H9 (cell line): Measurements from ENCODE around the gene IFT80. TPM values are rescaled to one million over a fixed set of nuclear protein-coding genes. Genes with fewer than 3 reads are reported as not detected.

Experiments
- DNase-seq: peaks from one replicate; pipeline ENCODE4 v3.0.0-alpha.2; 2017
- H2AFZ ChIP-seq: one replicate; pipeline ENCODE4 v1.6.1; 2013; ENCODE audit warnings: mild to moderate bottlenecking, low read length, control low read depth, moderate library complexity
- H2AK5ac ChIP-seq: 2 replicates; pipeline ENCODE4 v1.6.1; 2013; ENCODE audit warnings: low read length, control low read depth, mixed read lengths; ENCODE audit not compliant: insufficient read length
- H2BK120ac ChIP-seq: one replicate; pipeline ENCODE4 v1.6.1; 2013; ENCODE audit warnings: low read depth, mild to moderate bottlenecking, low read length, control low read depth, inconsistent platforms; ENCODE audit not compliant: poor library complexity, severe bottlenecking
- H2BK12ac ChIP-seq: 2 replicates; pipeline ENCODE4 v1.6.1; 2013; ENCODE audit warnings: low read length, control low read depth, mixed read lengths, low read depth; ENCODE audit not compliant: insufficient read length
- H2BK15ac ChIP-seq: 2 replicates; pipeline ENCODE4 v1.6.1; 2013; ENCODE audit warnings: low read depth, low read length, control low read depth
- H2BK20ac ChIP-seq: one replicate; pipeline ENCODE4 v1.6.1; 2013; ENCODE audit warnings: low read depth, mild to moderate bottlenecking, low read length, control low read depth, inconsistent platforms; ENCODE audit not compliant: poor library complexity, severe bottlenecking
- H2BK5ac ChIP-seq: 2 replicates; pipeline ENCODE4 v1.6.1; 2013; ENCODE audit warnings: low read length, control low read depth, mixed read lengths; ENCODE audit not compliant: insufficient read length
- H3K14ac ChIP-seq: 2 replicates; pipeline ENCODE4 v1.6.1; 2013; ENCODE audit warnings: low read length, control low read depth; ENCODE audit not compliant: insufficient read depth
- H3K18ac ChIP-seq: 2 replicates; pipeline ENCODE4 v1.6.1; 2013; ENCODE audit warnings: low read depth, mild to moderate bottlenecking, mixed read lengths, low read length, control low read depth; ENCODE audit not compliant: insufficient read length
- H3K23ac ChIP-seq: 2 replicates; pipeline ENCODE4 v1.6.1; 2013; ENCODE audit warnings: low read length, control low read depth, mixed read lengths, low read depth; ENCODE audit not compliant: insufficient read length
- H3K23me2 ChIP-seq: 2 replicates; pipeline ENCODE4 v1.6.1; 2013; ENCODE audit warnings: low read depth, mild to moderate bottlenecking, mixed read lengths, low read length, control low read depth; ENCODE audit not compliant: insufficient read length, poor library complexity, severe bottlenecking
- H3K27ac ChIP-seq: 2 replicates; pipeline ENCODE4 v1.5.1; 2013; ENCODE audit warnings: low read length, control low read depth, mixed read lengths, low read depth; ENCODE audit not compliant: insufficient read length
- H3K27me3 ChIP-seq: 2 replicates; pipeline ENCODE4 v1.6.1; 2013; ENCODE audit warnings: low read length, control low read depth, inconsistent platforms; ENCODE audit not compliant: insufficient read depth
- H3K4ac ChIP-seq: 2 replicates; pipeline ENCODE4 v1.6.1; 2013; ENCODE audit warnings: low read depth, mild to moderate bottlenecking, control low read depth, inconsistent platforms, low read length, moderate library complexity
- H3K4me1 ChIP-seq: 2 replicates; pipeline ENCODE4 v1.6.1; 2013; ENCODE audit warnings: low read length, control low read depth, inconsistent platforms; ENCODE audit not compliant: insufficient read depth
- H3K4me2 ChIP-seq: 2 replicates; pipeline ENCODE4 v1.6.1; 2013; ENCODE audit warnings: low read length, control low read depth, mixed read lengths; ENCODE audit not compliant: insufficient read length, insufficient read depth
- H3K56ac ChIP-seq: 2 replicates; pipeline ENCODE4 v1.6.1; 2013; ENCODE audit warnings: low read depth, mild to moderate bottlenecking, mixed read lengths, low read length, control low read depth; ENCODE audit not compliant: insufficient read length
- H3K79me1 ChIP-seq: 2 replicates; pipeline ENCODE4 v1.6.1; 2013; ENCODE audit warnings: low read depth, mild to moderate bottlenecking, moderate library complexity, low read length, control low read depth, inconsistent platforms; ENCODE audit not compliant: insufficient read depth, poor library complexity, severe bottlenecking
- H3K79me2 ChIP-seq: 2 replicates; pipeline ENCODE4 v1.6.1; 2013; ENCODE audit warnings: low read length, control low read depth, inconsistent platforms; ENCODE audit not compliant: insufficient read depth
- H3K9ac ChIP-seq: 2 replicates; pipeline ENCODE4 v1.6.1; 2013; ENCODE audit warnings: low read length, control low read depth, mixed read lengths; ENCODE audit not compliant: insufficient read length; ENCODE audit errors: extremely low read depth
- H3K9me3 ChIP-seq: one replicate; pipeline ENCODE4 v1.6.1; 2013; ENCODE audit warnings: low read depth, low read length, inconsistent platforms; ENCODE audit not compliant: control insufficient read depth
- H3T11ph ChIP-seq: one replicate; pipeline ENCODE4 v1.6.1; 2013; ENCODE audit warnings: mild to moderate bottlenecking, low read length, control low read depth, inconsistent platforms
- H4K20me1 ChIP-seq: one replicate; pipeline ENCODE4 v1.6.1; 2013; ENCODE audit not compliant: control insufficient read depth, insufficient read length, insufficient read depth
- H4K5ac ChIP-seq: 2 replicates; pipeline ENCODE4 v1.6.1; 2013; ENCODE audit warnings: low read depth, mild to moderate bottlenecking, mixed read lengths, low read length, control low read depth; ENCODE audit not compliant: insufficient read length
- H4K8ac ChIP-seq: replicated peaks from 2 replicates; pipeline ENCODE4 v1.6.1; 2013; ENCODE audit warnings: low read length, control low read depth, mixed read lengths, low read depth; ENCODE audit not compliant: insufficient read length
- H4K91ac ChIP-seq: 2 replicates; pipeline ENCODE4 v1.6.1; 2013; ENCODE audit warnings: low read depth, mild to moderate bottlenecking, moderate library complexity, mixed read lengths, low read length, control low read depth; ENCODE audit not compliant: insufficient read length
- H3K27ac Mint-ChIP-seq, 3 experiments: 2 replicates in 2 of 3; 3 replicates in 1 of 3; pipeline ENCODE4 v1.8.0; 2020 to 2021; ENCODE audit warnings: mixed read lengths in 3 of 3, mild to moderate bottlenecking in 1 of 3, moderate library complexity in 1 of 3
- H3K27me3 Mint-ChIP-seq: 2 replicates; pipeline ENCODE4 v1.8.0; 2021; ENCODE audit warnings: low read depth, mild to moderate bottlenecking, moderate library complexity, mixed read lengths
- H3K36me3 Mint-ChIP-seq, 3 experiments: 2 replicates in 2 of 3; 3 replicates in 1 of 3; pipeline ENCODE4 v1.8.0; 2020 to 2021; ENCODE audit warnings: low read depth in 3 of 3, mixed read lengths in 3 of 3; ENCODE audit not compliant: insufficient read depth in 1 of 3
- H3K4me1 Mint-ChIP-seq, 2 experiments: 2 replicates each; pipeline ENCODE4 v1.8.0; 2020; ENCODE audit warnings: mixed read lengths in 2 of 2
- H3K4me3 Mint-ChIP-seq, 2 experiments: 2 replicates in 1 of 2; 3 replicates in 1 of 2; pipeline ENCODE4 v1.8.0; 2020 to 2021; ENCODE audit warnings: mild to moderate bottlenecking in 2 of 2, mixed read lengths in 2 of 2, moderate library complexity in 1 of 2
- H3K9me3 Mint-ChIP-seq, 2 experiments: 2 replicates in 1 of 2; 3 replicates in 1 of 2; pipeline ENCODE4 v1.8.0; 2020; ENCODE audit warnings: mild to moderate bottlenecking in 2 of 2, mixed read lengths in 2 of 2, moderate library complexity in 1 of 2
- CTCF ChIP-seq: fragments of 200-600 bp; sonication (generic); conservative IDR thresholded peaks from 3 replicates; pipeline ENCODE4 v1.8.0; 2021; ENCODE audit warnings: antibody characterized with exemption, mild to moderate bottlenecking
- WGBS: extraction: QIAGEN DNeasy Blood & Tissue Kit; methylation state at CpG from one replicate; pipeline ENCODE4 v1.1.7; 2013; ENCODE audit warnings: missing lambda C conversion rate, low lambda C conversion rate, mixed read lengths; ENCODE audit not compliant: insufficient read length; ENCODE audit errors: extremely low coverage; 5-methylcytosine and 5-hydroxymethylcytosine counted together
- total RNA-seq: library from RNA; stranded (reverse); gene quantifications from 2 replicates; pipeline ENCODE4 v1.2.1, GENCODE V29; 2021

The IFT80 gene
- total RNA-seq, 1 experiment from 2014 or later, result 29.0 TPM

DNA sequence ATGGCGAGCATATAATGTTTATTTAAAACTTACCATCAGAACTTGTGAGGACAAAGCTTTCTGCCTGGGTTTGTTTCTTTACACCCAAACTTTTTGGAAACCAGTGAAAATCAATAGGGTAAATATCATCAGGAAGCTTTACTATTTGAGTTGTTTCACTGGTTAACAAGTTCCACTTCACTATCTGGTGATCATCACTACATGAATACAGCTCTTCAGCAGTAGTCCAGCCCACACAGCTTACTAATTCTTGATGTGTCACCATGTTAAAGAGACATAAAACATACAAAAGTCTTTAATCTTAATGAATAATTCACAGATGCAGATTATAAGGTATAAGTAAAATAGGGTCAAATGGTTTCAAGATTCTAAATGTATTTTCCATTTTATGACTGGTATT, 17.6 kb downstream of the IFT80 start:
- Histone ChIP-seq H4K20me1 (no peaks in the 10 kb centered on the region), H2BK15ac (no peak overlapping the region), H2AFZ (no peak overlapping the region), H3K27me3 (no peaks in the 10 kb centered on the region), H3K4me1 (no peaks in the 10 kb centered on the region; the same call in 1 of the 2 replicates), H3K9ac (no peak overlapping the region), H3K23me2 (no peaks in the 10 kb centered on the region), H3K14ac (no peak overlapping the region), H2BK120ac (no peak overlapping the region), H4K8ac (no peak overlapping the region), H3K4me2 (no peak overlapping the region), H2AK5ac (no peak overlapping the region), H3K79me2 (no peaks in the 10 kb centered on the region; the same call in 1 of the 2 replicates), H3K27ac (no peak overlapping the region), H3K4ac (no peak overlapping the region), H3K23ac (no peak overlapping the region), H3T11ph (no peak overlapping the region), H4K91ac (no peak overlapping the region), H3K18ac (no peak overlapping the region), H2BK20ac (no peak overlapping the region), H3K9me3 (no peaks in the 10 kb centered on the region), H2BK12ac (no peak overlapping the region), H4K5ac (no peak overlapping the region), H3K56ac (no peak overlapping the region), H2BK5ac (no peak overlapping the region), H3K79me1 (peaks cover 2% of the 10 kb centered on the region)
- H3K9me3 Mint-ChIP-seq, result no peaks in the 10 kb centered on the region
- no peaks in the 10 kb centered on the region for H3K27me3 Mint-ChIP-seq
- TF ChIP-seq CTCF, result no peak
- no CpG with 5 or more reads among the region's 1 CpG for WGBS
- no peak overlapping the region for H3K27ac Mint-ChIP-seq
- peaks cover 22 to 25% of the 10 kb centered on the region in 2 experiments for H3K4me1 Mint-ChIP-seq
- peaks cover 0 to 3% (median 0%) of the 10 kb centered on the region in 3 experiments; a peak in 1 of 7 replicates for H3K36me3 Mint-ChIP-seq
- no peak for DNase-seq
- no peak overlapping the region for H3K4me3 Mint-ChIP-seq
